Measurements from ENCODE around the gene HSPB9.

DNA sequence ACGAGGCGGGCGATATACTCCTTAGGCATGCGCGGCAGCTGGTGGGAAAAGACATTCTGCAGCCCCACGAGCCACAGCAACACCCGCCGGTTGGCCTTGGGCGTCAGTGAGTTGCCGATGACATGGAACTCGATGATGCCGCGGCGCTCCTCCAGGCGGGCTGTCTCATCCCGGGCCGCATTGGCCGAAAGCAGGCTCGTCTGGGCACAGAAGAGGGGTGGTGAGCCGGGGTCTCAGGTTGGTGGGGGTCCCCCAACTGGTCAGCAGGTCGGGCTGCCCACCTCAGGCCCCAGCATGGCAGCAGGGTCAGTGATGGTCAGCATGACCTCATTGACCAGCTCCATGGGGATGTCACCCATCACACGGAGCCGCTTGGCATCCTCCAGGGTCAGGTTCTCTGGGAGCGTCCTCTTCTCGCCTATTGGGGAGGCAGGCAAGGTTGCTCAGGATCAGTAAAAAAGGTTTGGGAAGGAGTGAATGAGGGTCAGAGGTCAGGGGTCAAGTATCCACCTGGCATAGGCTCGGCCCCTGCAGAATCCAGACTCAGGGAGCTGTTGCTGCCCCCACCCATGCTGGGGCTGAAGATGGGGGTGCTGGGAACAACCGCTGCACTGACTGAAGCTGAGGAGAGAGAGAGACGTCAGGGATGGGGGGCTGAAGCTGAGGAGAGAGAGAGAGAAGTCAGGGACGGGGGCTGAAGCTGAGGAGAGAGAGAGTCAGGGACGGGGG is 5.0 kb upstream of the HSPB9 start:
- no peak for TF ChIP-seq CTCF (IDR thresholded peaks at IDR 0.05; ENCODE audit: insufficient read depth, low read length, poor library complexity, severe bottlenecking)
- no peak for TF ChIP-seq EZH2phosphoT487 (conservative IDR thresholded peaks at IDR 0.05; ENCODE audit: low read length)

All from SU-DHL-6 (cell line).